Upper lobe of right lung (tissue), 1 donor: Measurements from ENCODE around the gene FSHR. TPM values are rescaled to one million over a fixed set of nuclear protein-coding genes. Genes with fewer than 3 reads are reported as not detected.

Experiments used
- ATAC-seq: fragments of 200-7000 bp; cut with Tn5 transposase; one replicate; pipeline ENCODE4 v1.9.1; 2020; ENCODE audit warnings: mild to moderate bottlenecking, moderate library complexity
- DNase-seq: peaks from one replicate; pipeline ENCODE4 v3.0.0-alpha.2; 2020
- H3K27ac ChIP-seq: fragments of 200-600 bp; one replicate; pipeline ENCODE4 v1.8.0; 2022
- H3K27me3 ChIP-seq: fragments of 200-600 bp; one replicate; pipeline ENCODE4 v1.8.0; 2022; ENCODE audit warnings: mild to moderate bottlenecking
- H3K36me3 ChIP-seq: fragments of 200-600 bp; one replicate; pipeline ENCODE4 v1.8.0; 2022
- H3K4me1 ChIP-seq: fragments of 200-600 bp; one replicate; pipeline ENCODE4 v1.8.0; 2022
- H3K4me3 ChIP-seq: fragments of 200-600 bp; one replicate; pipeline ENCODE4 v1.8.0; 2022; ENCODE audit warnings: mild to moderate bottlenecking
- H3K9me3 ChIP-seq: fragments of 200-600 bp; one replicate; pipeline ENCODE4 v1.8.0; 2022
- intact Hi-C: fragments of 100-400 bp; cut with DNase I; formaldehyde crosslinking; loops from one replicate; pipeline ENCODE4 v1.11.0; 2022
- total RNA-seq: library from RNA; stranded (reverse); fragmentation: NEBNext Ultra II Directional; extraction: Animal tissue kit (Norgen Biotek cat#: 25700); gene quantifications from one replicate; pipeline ENCODE4 v1.2.1, GENCODE V29; 2021
- TF ChIP-seq, protein P1 (sequence below): fragments of 200-600 bp; IDR thresholded peaks from one replicate; pipeline ENCODE4 v1.8.0; 2022; ENCODE audit warnings: antibody characterized with exemption
- donor health status: DM: no; HTN: yes; CAD: no; lungs with severe emphysema.

The FSHR gene
- total RNA-seq, 1 donor from 2014 or later, result not detected

DNA sequence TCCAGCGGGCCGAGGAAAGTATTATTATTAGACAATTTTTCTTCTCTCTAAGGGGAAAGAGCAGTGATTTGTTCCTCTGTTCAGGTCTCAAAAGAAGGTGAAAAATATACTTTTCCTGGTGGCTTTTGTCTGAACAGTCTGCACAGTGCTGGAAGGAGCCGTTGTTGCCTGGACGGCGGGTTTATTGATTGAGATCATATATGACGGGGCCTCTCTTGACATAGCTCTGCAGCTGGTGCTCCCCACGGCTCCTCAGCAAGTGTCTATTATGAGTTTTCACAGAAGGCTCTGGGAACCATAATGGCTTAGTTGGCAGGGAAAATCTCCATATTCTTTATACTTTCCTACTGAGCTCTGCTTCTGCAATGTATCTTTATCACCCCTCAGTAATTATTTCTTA is 42.9 kb downstream of the FSHR start:
- intact Hi-C loops, result no loop called here
- no peak overlapping the region for H3K4me3 ChIP-seq
- H3K9me3 ChIP-seq, result no peaks in the 10 kb centered on the region
- H3K36me3 ChIP-seq, result no peaks in the 10 kb centered on the region
- no peak for ATAC-seq
- H3K27me3 ChIP-seq, result no peaks in the 10 kb centered on the region
- no peaks in the 10 kb centered on the region for H3K4me1 ChIP-seq
- DNase-seq, result no peak
- TF ChIP-seq, protein P1, sequence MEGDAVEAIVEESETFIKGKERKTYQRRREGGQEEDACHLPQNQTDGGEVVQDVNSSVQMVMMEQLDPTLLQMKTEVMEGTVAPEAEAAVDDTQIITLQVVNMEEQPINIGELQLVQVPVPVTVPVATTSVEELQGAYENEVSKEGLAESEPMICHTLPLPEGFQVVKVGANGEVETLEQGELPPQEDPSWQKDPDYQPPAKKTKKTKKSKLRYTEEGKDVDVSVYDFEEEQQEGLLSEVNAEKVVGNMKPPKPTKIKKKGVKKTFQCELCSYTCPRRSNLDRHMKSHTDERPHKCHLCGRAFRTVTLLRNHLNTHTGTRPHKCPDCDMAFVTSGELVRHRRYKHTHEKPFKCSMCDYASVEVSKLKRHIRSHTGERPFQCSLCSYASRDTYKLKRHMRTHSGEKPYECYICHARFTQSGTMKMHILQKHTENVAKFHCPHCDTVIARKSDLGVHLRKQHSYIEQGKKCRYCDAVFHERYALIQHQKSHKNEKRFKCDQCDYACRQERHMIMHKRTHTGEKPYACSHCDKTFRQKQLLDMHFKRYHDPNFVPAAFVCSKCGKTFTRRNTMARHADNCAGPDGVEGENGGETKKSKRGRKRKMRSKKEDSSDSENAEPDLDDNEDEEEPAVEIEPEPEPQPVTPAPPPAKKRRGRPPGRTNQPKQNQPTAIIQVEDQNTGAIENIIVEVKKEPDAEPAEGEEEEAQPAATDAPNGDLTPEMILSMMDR, result no peak
- no peak overlapping the region for H3K27ac ChIP-seq

DNA sequence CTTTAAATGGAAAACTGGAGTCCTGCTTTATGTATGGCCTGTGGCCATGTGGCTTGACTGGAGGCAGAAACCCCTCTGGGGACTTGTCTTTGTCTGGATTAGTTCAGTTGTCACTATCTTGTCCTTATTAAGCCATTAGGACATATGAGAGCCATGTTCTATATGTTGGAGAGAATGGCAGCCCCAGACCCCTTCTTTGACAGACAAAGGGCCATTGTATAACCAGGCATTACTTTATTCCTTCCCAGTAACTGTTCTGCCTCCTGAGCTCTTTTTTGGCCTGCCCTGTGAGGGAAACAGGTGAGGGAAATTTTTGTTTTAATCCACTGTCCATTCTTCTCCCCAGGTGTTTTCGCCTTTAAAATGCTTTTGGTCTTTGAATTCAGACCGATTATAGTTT is 43.3 kb downstream of the FSHR start:
- intact Hi-C loops, result no loop called here
- no peaks in the 10 kb centered on the region for H3K36me3 ChIP-seq
- no peaks in the 10 kb centered on the region for H3K4me1 ChIP-seq
- no peak overlapping the region for H3K4me3 ChIP-seq
- no peak for DNase-seq
- no peaks in the 10 kb centered on the region for H3K27me3 ChIP-seq
- TF ChIP-seq, protein P1, result no peak
- no peak overlapping the region for H3K27ac ChIP-seq
- H3K9me3 ChIP-seq, result no peaks in the 10 kb centered on the region
- no peak for ATAC-seq

DNA sequence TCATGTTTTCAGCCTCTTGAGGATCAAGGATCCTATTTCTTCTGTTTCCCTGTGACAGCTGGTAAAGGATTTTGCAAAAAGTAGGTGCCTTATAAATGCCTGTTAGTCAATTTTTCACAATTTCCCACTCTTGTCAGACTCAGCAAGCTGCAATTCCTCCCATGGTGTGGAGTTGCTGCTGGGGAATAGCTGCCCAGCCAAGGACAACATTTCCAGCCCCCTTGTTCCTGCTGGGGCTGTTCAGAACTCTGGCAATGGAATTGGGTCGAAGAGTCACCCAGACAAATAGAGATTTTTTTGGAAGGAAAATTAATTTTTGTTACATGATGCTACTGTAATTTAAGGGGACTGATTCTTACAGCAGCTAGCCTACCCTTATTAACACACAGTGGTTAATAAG is 43.7 kb downstream of the FSHR start:
- H3K36me3 ChIP-seq, result no peaks in the 10 kb centered on the region
- H3K9me3 ChIP-seq, result no peaks in the 10 kb centered on the region
- TF ChIP-seq, protein P1, result no peak
- intact Hi-C loops, result no loop called here
- no peak overlapping the region for H3K4me3 ChIP-seq
- DNase-seq (no peak), ATAC-seq (no peak)
- no peaks in the 10 kb centered on the region for H3K27me3 ChIP-seq
- no peak overlapping the region for H3K27ac ChIP-seq
- no peaks in the 10 kb centered on the region for H3K4me1 ChIP-seq

DNA sequence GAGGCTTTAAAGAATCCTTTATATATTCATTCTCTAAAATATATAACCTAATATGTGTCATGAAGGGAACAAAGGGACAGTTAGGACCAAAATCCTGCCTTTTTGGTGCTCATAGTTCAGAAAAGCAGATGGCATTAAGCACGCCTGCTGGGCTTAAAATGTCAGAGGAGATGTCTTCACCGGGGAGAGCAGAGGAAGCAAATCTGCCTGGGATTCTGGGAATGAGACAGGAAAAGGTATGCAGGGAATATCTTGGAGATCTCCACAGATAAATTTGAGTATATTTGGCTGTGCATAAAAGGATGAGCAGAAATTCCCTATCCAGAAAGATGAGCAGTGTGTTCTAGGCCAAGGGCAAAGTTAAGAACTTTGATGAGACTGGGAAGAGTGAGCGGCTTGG is 45.5 kb downstream of the FSHR start:
- ATAC-seq, result no peak
- intact Hi-C loops, result no loop called here

DNA sequence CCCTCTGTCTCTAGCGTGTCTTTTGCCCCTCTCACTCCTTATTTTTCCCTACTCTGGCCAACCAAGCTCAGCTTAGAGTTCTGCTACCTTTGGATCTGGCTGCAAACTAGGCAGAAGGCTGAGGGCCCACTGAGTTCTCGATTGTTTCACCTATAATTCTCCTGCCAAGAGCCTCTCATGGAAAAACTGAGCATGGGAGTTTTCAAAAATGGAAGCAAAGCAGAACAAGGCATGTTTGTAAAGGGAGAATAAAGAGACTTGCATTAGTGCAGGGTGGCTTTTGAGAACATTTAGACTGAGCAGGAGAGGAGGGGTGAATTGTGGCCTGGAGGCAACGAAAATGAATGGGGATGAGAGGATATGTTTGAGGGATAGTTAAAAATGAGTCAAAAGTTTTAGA is 45.9 kb downstream of the FSHR start:
- no peak for ATAC-seq

More for the DNA sequence above, 45.5 kb downstream of the FSHR start:
- Histone ChIP-seq H3K9me3 (no peaks in the 10 kb centered on the region), H3K4me3 (no peak overlapping the region), H3K27me3 (no peaks in the 10 kb centered on the region), H3K36me3 (no peaks in the 10 kb centered on the region), H3K4me1 (no peaks in the 10 kb centered on the region), H3K27ac (no peak overlapping the region)
- TF ChIP-seq, protein P1, result no peak
- DNase-seq, result no peak

More for the DNA sequence above, 45.9 kb downstream of the FSHR start:
- H3K27me3 ChIP-seq, result no peaks in the 10 kb centered on the region
- H3K36me3 ChIP-seq, result no peaks in the 10 kb centered on the region
- TF ChIP-seq, protein P1, result no peak
- no peaks in the 10 kb centered on the region for H3K9me3 ChIP-seq
- no peak for DNase-seq
- H3K4me3 ChIP-seq, result no peak overlapping the region
- intact Hi-C loops, result no loop called here
- no peak overlapping the region for H3K27ac ChIP-seq
- no peaks in the 10 kb centered on the region for H3K4me1 ChIP-seq
